Body of pancreas (tissue), 4 donors: ENCODE results near the gene HBQ1. TPM values are rescaled to one million over a fixed set of nuclear protein-coding genes. Genes with fewer than 3 reads are reported as not detected.

Source experiments
- ATAC-seq: fragments of 150-250 bp; one replicate; pipeline ENCODE4 v1.9.1; 2016
- DNase-seq, 4 donors: peaks; one replicate each; pipeline ENCODE4 v3.0.0-alpha.2; 2019
- H3K27ac ChIP-seq, 4 donors: fragments of 200-600 bp; sonication (generic); 1 replicate in 3 of 4; 2 replicates in 1 of 4; pipeline versions ENCODE4 v1.5.1 to v1.6.1; 2016 to 2019; ENCODE audit warnings: mild to moderate bottlenecking in 1 of 4, mixed read lengths in 1 of 4, moderate library complexity in 1 of 4
- H3K27me3 ChIP-seq, 2 donors: fragments of 200-600 bp; sonication (generic); one replicate each; pipeline ENCODE4 v1.6.0; 2016; ENCODE audit warnings: mild to moderate bottlenecking in 1 of 2
- H3K36me3 ChIP-seq, 2 donors: fragments of 200-600 bp; sonication (generic); replicated peaks in 1 of 2; 2 replicates each; pipeline ENCODE4 v1.5.1; 2016; ENCODE audit warnings: low read depth in 2 of 2; ENCODE audit not compliant: insufficient read depth in 1 of 2
- H3K4me1 ChIP-seq: fragments of 200-600 bp; sonication (generic); one replicate; pipeline ENCODE4 v1.6.0; 2016
- H3K4me3 ChIP-seq, 2 donors: fragments of 200-600 bp; sonication (generic); 1 replicate in 1 of 2; 2 replicates in 1 of 2; pipeline ENCODE4 v1.5.1; 2016 to 2019
- H3K9me3 ChIP-seq, 3 donors: fragments of 200-600 bp; sonication (generic); 1 replicate in 2 of 3; 2 replicates in 1 of 3; pipeline ENCODE4 v1.5.1; 2016
- POLR2A ChIP-seq, 3 donors: fragments of 450-650 bp; IDR thresholded peaks; one replicate each; pipeline ENCODE4 v1.6.1; 2016; ENCODE audit warnings: antibody characterized with exemption in 3 of 3, mild to moderate bottlenecking in 2 of 3
- WGBS, 2 donors: methylation state at CpG; one replicate each; pipeline ENCODE4 v1.1.5; 2017; 5-methylcytosine and 5-hydroxymethylcytosine counted together
- intact Hi-C: fragments of 100-400 bp; cut with DNase I; formaldehyde crosslinking; loops from one replicate; pipeline ENCODE4 v1.15.1; 2023
- total RNA-seq, 2 donors: library from RNA; depleted of rRNA; stranded (reverse); fragments of >200 nt; gene quantifications; one replicate each; pipeline ENCODE4 v1.1.0, GENCODE V29; 2016
- TF ChIP-seq, protein P1 (sequence below), 7 experiments: fragments of 450-650 bp in 4 of 7; fragments of 200-600 bp in 3 of 7; sonication (generic) in 3 of 7; IDR thresholded peaks; one replicate each; pipeline ENCODE4 v1.5.1; 2016 to 2019; ENCODE audit warnings: antibody characterized with exemption in 7 of 7

HBQ1 gene
- total RNA-seq, 2 donors from 2014 or later, result not detected

DNA sequence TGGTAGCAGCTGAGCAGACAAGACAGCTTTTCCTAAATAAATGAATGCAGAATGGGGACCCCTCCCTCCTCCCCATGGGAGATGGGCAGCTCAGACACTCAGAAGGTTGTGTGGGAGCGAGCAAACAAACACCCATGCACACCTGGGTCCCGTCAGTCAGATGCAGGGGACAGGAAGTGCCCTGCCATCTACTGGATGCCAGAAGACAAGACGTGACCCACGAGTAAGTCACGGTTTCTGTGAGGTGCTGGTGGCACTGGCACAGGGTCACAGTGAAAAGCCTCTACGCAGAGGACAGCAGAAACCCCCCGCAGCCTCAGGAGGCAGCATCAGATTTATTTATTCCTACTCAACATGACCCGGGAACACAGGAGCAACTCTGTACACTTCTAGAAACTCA, 8.4 kb downstream of the HBQ1 start:
- no peaks in the 10 kb centered on the region for H3K9me3 ChIP-seq
- TF ChIP-seq POLR2A (IDR thresholded peaks at IDR 0.05), result no peak
- TF ChIP-seq, protein P1, sequence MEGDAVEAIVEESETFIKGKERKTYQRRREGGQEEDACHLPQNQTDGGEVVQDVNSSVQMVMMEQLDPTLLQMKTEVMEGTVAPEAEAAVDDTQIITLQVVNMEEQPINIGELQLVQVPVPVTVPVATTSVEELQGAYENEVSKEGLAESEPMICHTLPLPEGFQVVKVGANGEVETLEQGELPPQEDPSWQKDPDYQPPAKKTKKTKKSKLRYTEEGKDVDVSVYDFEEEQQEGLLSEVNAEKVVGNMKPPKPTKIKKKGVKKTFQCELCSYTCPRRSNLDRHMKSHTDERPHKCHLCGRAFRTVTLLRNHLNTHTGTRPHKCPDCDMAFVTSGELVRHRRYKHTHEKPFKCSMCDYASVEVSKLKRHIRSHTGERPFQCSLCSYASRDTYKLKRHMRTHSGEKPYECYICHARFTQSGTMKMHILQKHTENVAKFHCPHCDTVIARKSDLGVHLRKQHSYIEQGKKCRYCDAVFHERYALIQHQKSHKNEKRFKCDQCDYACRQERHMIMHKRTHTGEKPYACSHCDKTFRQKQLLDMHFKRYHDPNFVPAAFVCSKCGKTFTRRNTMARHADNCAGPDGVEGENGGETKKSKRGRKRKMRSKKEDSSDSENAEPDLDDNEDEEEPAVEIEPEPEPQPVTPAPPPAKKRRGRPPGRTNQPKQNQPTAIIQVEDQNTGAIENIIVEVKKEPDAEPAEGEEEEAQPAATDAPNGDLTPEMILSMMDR (IDR thresholded peaks at IDR 0.05), result no peak
- no peak overlapping the region for H3K4me3 ChIP-seq
- H3K4me1 ChIP-seq, result no peaks in the 10 kb centered on the region
- H3K27me3 ChIP-seq, result no peaks in the 10 kb centered on the region
- H3K36me3 ChIP-seq, result peaks cover 0 to 41% of the 10 kb centered on the region in 2 donors
- ATAC-seq (no peak), DNase-seq (no peak)
- 71 to 82% methylated on average over 3 to 8 of the region's 8 CpGs for WGBS, 2 donors
- intact Hi-C loops, result no loop called here
- H3K27ac ChIP-seq, result no peak overlapping the region

DNA sequence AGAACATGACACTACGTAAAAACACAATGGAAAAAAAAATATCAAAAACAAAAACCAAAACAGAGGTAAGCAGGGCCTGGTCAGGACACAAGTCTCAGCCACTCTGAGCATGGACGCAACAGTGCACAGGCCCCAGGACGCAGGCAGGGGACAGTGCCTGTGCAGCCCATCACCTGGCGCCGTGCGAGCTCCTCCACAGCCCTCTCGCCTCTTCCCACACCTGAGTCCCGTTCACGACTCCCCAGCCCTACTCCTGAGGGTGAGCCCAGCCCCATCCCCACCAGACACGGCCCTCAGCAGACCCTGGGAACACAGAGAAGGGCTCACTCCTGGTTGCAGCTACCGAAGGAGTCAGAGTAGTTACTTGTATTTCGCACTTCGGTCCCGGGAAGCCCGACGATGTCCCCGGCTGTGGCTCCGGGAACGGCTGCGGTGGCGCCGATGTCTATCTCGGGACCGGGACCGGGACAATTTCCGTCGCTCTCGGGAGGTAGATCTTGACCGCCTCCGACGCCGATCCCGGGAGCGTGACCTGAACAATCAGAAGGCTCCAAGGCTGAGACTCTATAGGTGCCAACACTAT, 9.4 kb downstream of the HBQ1 start:
- no peak overlapping the region for H3K27ac ChIP-seq
- H3K4me1 ChIP-seq, result no peaks in the 10 kb centered on the region
- H3K9me3 ChIP-seq, result no peaks in the 10 kb centered on the region
- intact Hi-C loops, result no loop called here
- peaks cover 0 to 41% of the 10 kb centered on the region in 2 donors for H3K36me3 ChIP-seq
- TF ChIP-seq, protein P1 (IDR thresholded peaks at IDR 0.05), result no peak
- no peak for TF ChIP-seq POLR2A (IDR thresholded peaks at IDR 0.05)
- DNase-seq, result no peak
- 89 to 91% methylated on average over 23 to 34 of the region's 34 CpGs for WGBS, 2 donors
- no peak for ATAC-seq
- H3K4me3 ChIP-seq, result no peak overlapping the region
- no peaks in the 10 kb centered on the region for H3K27me3 ChIP-seq

DNA sequence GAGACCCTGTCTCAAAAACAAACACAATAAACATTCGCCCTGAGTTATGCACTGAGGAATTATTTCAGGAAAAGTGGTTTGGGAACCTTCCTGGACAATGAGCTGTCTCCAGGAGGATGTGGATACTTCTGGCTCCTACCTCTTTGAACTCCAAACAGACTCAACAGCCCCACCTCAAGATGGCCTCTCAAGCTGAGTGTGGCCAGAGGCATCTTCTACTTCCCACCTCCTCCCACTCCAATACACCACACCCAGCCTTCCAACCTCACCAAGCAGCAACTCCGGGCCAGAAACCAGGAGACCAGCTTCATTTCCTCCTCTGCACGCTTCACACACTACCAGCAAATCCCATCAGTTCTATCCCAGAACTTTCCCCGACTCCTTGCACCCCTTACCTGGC, 11.6 kb downstream of the HBQ1 start:
- intact Hi-C loops, result no loop called here
- Histone ChIP-seq H3K27me3 (no peaks in the 10 kb centered on the region), H3K9me3 (no peaks in the 10 kb centered on the region), H3K36me3 (peaks cover 0 to 52% of the 10 kb centered on the region in 2 donors), H3K4me3 (no peak overlapping the region), H3K27ac (no peak overlapping the region), H3K4me1 (no peaks in the 10 kb centered on the region)
- TF ChIP-seq POLR2A (IDR thresholded peaks at IDR 0.05), result no peak
- TF ChIP-seq, protein P1 (IDR thresholded peaks at IDR 0.05), result no peak
- 84 to 89% methylated on average over 4 of the region's 4 CpGs for WGBS, 2 donors
- ATAC-seq (no peak), DNase-seq (no peak)

DNA sequence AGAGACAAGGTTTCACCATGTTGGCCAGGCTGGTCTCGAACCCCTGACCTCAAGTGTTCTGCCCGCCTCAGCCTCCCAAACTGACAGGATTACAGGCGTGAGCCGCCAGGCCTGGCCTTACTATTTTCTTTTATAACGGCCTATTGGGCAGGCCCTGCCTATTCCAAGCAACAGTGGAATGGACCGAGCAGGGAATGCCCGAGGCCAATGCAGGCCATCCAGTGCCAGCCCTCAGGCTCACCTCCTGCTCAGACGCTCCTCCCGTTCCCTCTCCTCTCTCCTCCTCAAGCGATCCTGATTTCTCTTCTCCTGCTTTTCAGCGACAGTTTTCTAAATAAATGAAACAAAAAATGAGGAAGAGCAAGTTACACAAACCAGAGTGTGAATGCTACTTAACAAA, 12.4 kb downstream of the HBQ1 start:
- DNase-seq, result no peak
- Histone ChIP-seq H3K36me3 (peaks cover 6 to 50% of the 10 kb centered on the region in 2 donors), H3K4me3 (no peak overlapping the region), H3K27me3 (no peaks in the 10 kb centered on the region), H3K4me1 (no peaks in the 10 kb centered on the region), H3K27ac (no peak overlapping the region), H3K9me3 (no peaks in the 10 kb centered on the region)
- WGBS, 2 donors, result 92 to 94% methylated on average over 11 of the region's 11 CpGs
- intact Hi-C loops, result no loop called here
- ATAC-seq, result no peak
- TF ChIP-seq, protein P1 (IDR thresholded peaks at IDR 0.05), result no peak
- TF ChIP-seq POLR2A (IDR thresholded peaks at IDR 0.05), result no peak

DNA sequence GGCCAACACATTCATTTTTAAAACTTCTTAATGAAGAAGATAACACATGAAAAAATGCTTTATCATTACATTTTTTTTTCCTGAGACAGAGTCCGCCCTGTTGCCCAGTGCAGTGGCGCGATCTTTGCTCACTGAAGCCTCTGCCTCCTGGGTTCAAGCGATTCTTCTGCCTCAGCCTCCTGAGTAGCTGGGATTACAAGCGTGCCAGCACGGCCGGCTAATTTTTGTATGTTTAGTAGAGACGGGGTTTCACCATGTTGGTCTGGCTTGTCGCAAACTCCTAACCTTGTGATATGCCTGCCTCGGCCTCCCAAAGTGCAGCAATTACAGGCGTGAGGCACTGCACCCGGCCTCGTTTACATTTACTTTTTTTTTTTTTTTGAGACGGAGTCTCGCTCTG, 13.2 kb downstream of the HBQ1 start:
- ATAC-seq (no peak), DNase-seq (no peak)
- TF ChIP-seq, protein P1 (IDR thresholded peaks at IDR 0.05), result no peak
- no peak for TF ChIP-seq POLR2A (IDR thresholded peaks at IDR 0.05)
- Histone ChIP-seq H3K27me3 (no peaks in the 10 kb centered on the region), H3K9me3 (no peaks in the 10 kb centered on the region), H3K27ac (no peak overlapping the region), H3K36me3 (peaks cover 10 to 52% of the 10 kb centered on the region in 2 donors), H3K4me3 (no peak overlapping the region), H3K4me1 (no peaks in the 10 kb centered on the region)
- WGBS, 2 donors, result 88 to 92% methylated on average over 15 of the region's 15 CpGs
- intact Hi-C loops, result no loop called here
